Measurements from ENCODE around the gene ANXA2.

Gene ANXA2

GRCh38 chr15:60385620-60386552, 11.9 kb downstream of the ANXA2 start:
- H3K4me2 ChIP-seq (ENCODE audit: low read length): no peak overlapping the region
- no peak overlapping the region for H4K8ac ChIP-seq (ENCODE audit: low read depth, low read length)
- no peak overlapping the region for H3K9ac ChIP-seq (ENCODE audit: low read length)
- no peak overlapping the region for H2BK15ac ChIP-seq (replicated peaks; ENCODE audit: low read depth)
- peaks cover 5% of the 10 kb centered on the region for H3K36me3 ChIP-seq (ENCODE audit: control insufficient read depth, insufficient read depth, low read length)
- no peak overlapping the region for H3K18ac ChIP-seq (ENCODE audit: low read length)
- DNase-seq: no peak
- H3K23ac ChIP-seq (ENCODE audit: low read length): no peak overlapping the region
- H2BK120ac ChIP-seq (ENCODE audit: low read depth, low read length): no peak overlapping the region
- no peak overlapping the region for H3K4me3 ChIP-seq (ENCODE audit: low read length)
- H2BK5ac ChIP-seq (ENCODE audit: low read length): no peak overlapping the region
- no peak overlapping the region for H3K4ac ChIP-seq (ENCODE audit: low read depth, low read length)
- peaks cover 42% of the 10 kb centered on the region for H3K79me2 ChIP-seq (ENCODE audit: control insufficient read depth, insufficient read depth, low read length)
- no peak overlapping the region for H3K27ac ChIP-seq (ENCODE audit: low read depth, low read length)
- H2AK5ac ChIP-seq (ENCODE audit: low read length): no peak overlapping the region
- no peaks in the 10 kb centered on the region for H3K27me3 ChIP-seq (ENCODE audit: insufficient read depth, low read length, poor library complexity)
- H3K4me1 ChIP-seq (ENCODE audit: control insufficient read depth, low read depth, low read length): peaks cover 3% of the 10 kb centered on the region
- no peak overlapping the region for H4K5ac ChIP-seq (ENCODE audit: low read length)
- H3K79me1 ChIP-seq (ENCODE audit: low read length): peaks cover 30% of the 10 kb centered on the region
- no peak overlapping the region for H3K56ac ChIP-seq (ENCODE audit: low read length)
- WGBS (ENCODE audit: extremely low coverage, insufficient coverage, low lambda C conversion rate): no CpG with 5 or more reads among the region's 7 CpGs

- Histone ChIP-seq H3K4me1 (ENCODE audit: control insufficient read depth, low read depth, low read length) (no peaks in the 10 kb centered on the region), H3K27ac (ENCODE audit: low read depth, low read length) (no peak overlapping the region)
- WGBS (ENCODE audit: extremely low coverage, insufficient coverage, low lambda C conversion rate): no CpG with 5 or more reads among the region's 3 CpGs
These were observed 13.2 kb downstream of the ANXA2 start for GRCh38 chr15:60384526-60385126.

GRCh38 chr15:60384053-60384452, 13.7 kb downstream of the ANXA2 start:
- Histone ChIP-seq H2BK15ac (replicated peaks; ENCODE audit: low read depth) (no peak overlapping the region), H4K5ac (ENCODE audit: low read length) (no peak overlapping the region), H3K56ac (ENCODE audit: low read length) (no peak overlapping the region), H3K27me3 (ENCODE audit: insufficient read depth, low read length, poor library complexity) (no peaks in the 10 kb centered on the region), H2AK5ac (ENCODE audit: low read length) (no peak overlapping the region), H4K8ac (ENCODE audit: low read depth, low read length) (no peak overlapping the region), H3K79me1 (ENCODE audit: low read length) (peaks cover 27% of the 10 kb centered on the region), H3K4me2 (ENCODE audit: low read length) (no peak overlapping the region), H3K9ac (ENCODE audit: low read length) (no peak overlapping the region), H3K23ac (ENCODE audit: low read length) (no peak overlapping the region), H3K4me1 (ENCODE audit: control insufficient read depth, low read depth, low read length) (no peaks in the 10 kb centered on the region), H3K4me3 (ENCODE audit: low read length) (no peak overlapping the region), H3K27ac (ENCODE audit: low read depth, low read length) (no peak overlapping the region), H3K18ac (ENCODE audit: low read length) (no peak overlapping the region), H2BK5ac (ENCODE audit: low read length) (no peak overlapping the region), H3K79me2 (ENCODE audit: control insufficient read depth, insufficient read depth, low read length) (peaks cover 25% of the 10 kb centered on the region), H2BK120ac (ENCODE audit: low read depth, low read length) (no peak overlapping the region), H3K4ac (ENCODE audit: low read depth, low read length) (no peak overlapping the region), H3K36me3 (ENCODE audit: control insufficient read depth, insufficient read depth, low read length) (peaks cover 13% of the 10 kb centered on the region)
- no peak for DNase-seq
- no CpG with 5 or more reads among the region's 3 CpGs for WGBS (ENCODE audit: extremely low coverage, insufficient coverage, low lambda C conversion rate)

More at GRCh38 chr15:60384526-60385126, 13.2 kb downstream of the ANXA2 start:
- Histone ChIP-seq H3K18ac (ENCODE audit: low read length) (no peak overlapping the region), H2BK15ac (replicated peaks; ENCODE audit: low read depth) (no peak overlapping the region), H2AK5ac (ENCODE audit: low read length) (no peak overlapping the region), H4K8ac (ENCODE audit: low read depth, low read length) (no peak overlapping the region), H3K79me2 (ENCODE audit: control insufficient read depth, insufficient read depth, low read length) (peaks cover 31% of the 10 kb centered on the region), H3K23ac (ENCODE audit: low read length) (no peak overlapping the region), H3K4me3 (ENCODE audit: low read length) (no peak overlapping the region), H3K9ac (ENCODE audit: low read length) (no peak overlapping the region), H4K5ac (ENCODE audit: low read length) (no peak overlapping the region), H2BK120ac (ENCODE audit: low read depth, low read length) (no peak overlapping the region), H3K4ac (ENCODE audit: low read depth, low read length) (no peak overlapping the region), H3K79me1 (ENCODE audit: low read length) (peaks cover 29% of the 10 kb centered on the region), H3K27me3 (ENCODE audit: insufficient read depth, low read length, poor library complexity) (no peaks in the 10 kb centered on the region), H3K4me2 (ENCODE audit: low read length) (no peak overlapping the region), H3K56ac (ENCODE audit: low read length) (no peak overlapping the region), H3K36me3 (ENCODE audit: control insufficient read depth, insufficient read depth, low read length) (peaks cover 12% of the 10 kb centered on the region), H2BK5ac (ENCODE audit: low read length) (no peak overlapping the region)
- no peak for DNase-seq

- Histone ChIP-seq H3K79me2 (ENCODE audit: control insufficient read depth, insufficient read depth, low read length) (peaks cover 15% of the 10 kb centered on the region), H2AK5ac (ENCODE audit: low read length) (no peak overlapping the region), H4K8ac (ENCODE audit: low read depth, low read length) (no peak overlapping the region), H3K27ac (ENCODE audit: low read depth, low read length) (no peak overlapping the region), H2BK15ac (replicated peaks; ENCODE audit: low read depth) (no peak overlapping the region), H3K79me1 (ENCODE audit: low read length) (peaks cover 24% of the 10 kb centered on the region), H3K56ac (ENCODE audit: low read length) (no peak overlapping the region), H2BK5ac (ENCODE audit: low read length) (no peak overlapping the region), H3K9ac (ENCODE audit: low read length) (no peak overlapping the region), H3K36me3 (ENCODE audit: control insufficient read depth, insufficient read depth, low read length) (peaks cover 13% of the 10 kb centered on the region), H3K23ac (ENCODE audit: low read length) (no peak overlapping the region), H3K4me3 (ENCODE audit: low read length) (no peak overlapping the region), H3K4me2 (ENCODE audit: low read length) (no peak overlapping the region), H3K18ac (ENCODE audit: low read length) (no peak overlapping the region), H3K4me1 (ENCODE audit: control insufficient read depth, low read depth, low read length) (no peaks in the 10 kb centered on the region), H3K4ac (ENCODE audit: low read depth, low read length) (no peak overlapping the region), H4K5ac (ENCODE audit: low read length) (no peak overlapping the region), H3K27me3 (ENCODE audit: insufficient read depth, low read length, poor library complexity) (no peaks in the 10 kb centered on the region), H2BK120ac (ENCODE audit: low read depth, low read length) (no peak overlapping the region)
- WGBS (ENCODE audit: extremely low coverage, insufficient coverage, low lambda C conversion rate): no CpG with 5 or more reads among the region's 8 CpGs
- no peak for DNase-seq
These were observed 14.8 kb downstream of the ANXA2 start for GRCh38 chr15:60382773-60383674.

GRCh38 chr15:60381148-60381788, 16.5 kb downstream of the ANXA2 start:
- peaks cover 16% of the 10 kb centered on the region for H3K36me3 ChIP-seq (ENCODE audit: control insufficient read depth, insufficient read depth, low read length)

More at GRCh38 chr15:60381148-60381788, 16.5 kb downstream of the ANXA2 start:
- WGBS (ENCODE audit: extremely low coverage, insufficient coverage, low lambda C conversion rate): no CpG with 5 or more reads among the region's 8 CpGs
- peaks cover 6% of the 10 kb centered on the region for H3K79me2 ChIP-seq (ENCODE audit: control insufficient read depth, insufficient read depth, low read length)
- H4K8ac ChIP-seq (ENCODE audit: low read depth, low read length): no peak overlapping the region
- no peak overlapping the region for H3K27ac ChIP-seq (ENCODE audit: low read depth, low read length)
- H2BK5ac ChIP-seq (ENCODE audit: low read length): no peak overlapping the region
- DNase-seq: no peak
- H3K4me3 ChIP-seq (ENCODE audit: low read length): no peak overlapping the region
- no peak overlapping the region for H3K4me2 ChIP-seq (ENCODE audit: low read length)
- peaks cover 20% of the 10 kb centered on the region for H3K79me1 ChIP-seq (ENCODE audit: low read length)
- H3K9ac ChIP-seq (ENCODE audit: low read length): no peak overlapping the region
- no peaks in the 10 kb centered on the region for H3K27me3 ChIP-seq (ENCODE audit: insufficient read depth, low read length, poor library complexity)
- no peak overlapping the region for H3K56ac ChIP-seq (ENCODE audit: low read length)
- H2BK15ac ChIP-seq (replicated peaks; ENCODE audit: low read depth): no peak overlapping the region
- no peak overlapping the region for H3K23ac ChIP-seq (ENCODE audit: low read length)
- no peak overlapping the region for H4K5ac ChIP-seq (ENCODE audit: low read length)
- H3K4me1 ChIP-seq (ENCODE audit: control insufficient read depth, low read depth, low read length): no peaks in the 10 kb centered on the region
- no peak overlapping the region for H3K4ac ChIP-seq (ENCODE audit: low read depth, low read length)
- H3K18ac ChIP-seq (ENCODE audit: low read length): no peak overlapping the region
- no peak overlapping the region for H2BK120ac ChIP-seq (ENCODE audit: low read depth, low read length)
- H2AK5ac ChIP-seq (ENCODE audit: low read length): no peak overlapping the region

All from mesendoderm (in vitro differentiated cells).